ENCODE results near the gene CHAT. TPM values are rescaled to one million over a fixed set of nuclear protein-coding genes. Genes with fewer than 3 reads are reported as not detected.

Gene CHAT
- total and polyA plus RNA-seq, 12 donors, result not detected

DNA sequence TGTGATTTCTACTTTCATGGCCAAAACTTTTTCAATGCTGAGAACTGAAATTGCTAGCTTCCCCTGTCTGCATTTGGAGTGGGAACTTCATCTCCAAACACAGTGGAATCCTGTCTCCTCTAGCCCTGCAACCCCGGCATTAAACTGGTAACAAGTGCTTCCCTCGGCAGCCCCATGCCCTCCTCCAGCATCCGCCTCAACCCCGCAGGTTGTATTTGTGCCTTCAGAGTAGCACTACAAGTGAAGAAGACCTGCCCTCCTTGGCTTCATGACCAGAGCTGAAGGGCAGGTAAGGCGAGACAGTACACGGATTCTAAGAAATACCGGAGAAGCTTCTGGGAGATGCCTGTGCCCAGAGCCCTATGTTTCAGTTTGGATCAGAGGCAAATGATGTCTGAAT is 82.5 kb downstream of the CHAT start:
- 77 to 81% methylated on average over 7 of the region's 7 CpGs for WGBS, 2 donors
- Histone ChIP-seq H3K27ac (no peak overlapping the region), H3K4me1 (no peaks in the 10 kb centered on the region), H3K27me3 (peaks cover 0 to 50% (median 25%) of the 10 kb centered on the region in 7 donors), H3K9me3 (peaks cover 0 to 3% (median 0%) of the 10 kb centered on the region in 11 donors), H3K36me3 (no peaks in the 10 kb centered on the region), H3K4me3 (no peak overlapping the region)
- no peak for ATAC-seq
- TF ChIP-seq, protein P1, sequence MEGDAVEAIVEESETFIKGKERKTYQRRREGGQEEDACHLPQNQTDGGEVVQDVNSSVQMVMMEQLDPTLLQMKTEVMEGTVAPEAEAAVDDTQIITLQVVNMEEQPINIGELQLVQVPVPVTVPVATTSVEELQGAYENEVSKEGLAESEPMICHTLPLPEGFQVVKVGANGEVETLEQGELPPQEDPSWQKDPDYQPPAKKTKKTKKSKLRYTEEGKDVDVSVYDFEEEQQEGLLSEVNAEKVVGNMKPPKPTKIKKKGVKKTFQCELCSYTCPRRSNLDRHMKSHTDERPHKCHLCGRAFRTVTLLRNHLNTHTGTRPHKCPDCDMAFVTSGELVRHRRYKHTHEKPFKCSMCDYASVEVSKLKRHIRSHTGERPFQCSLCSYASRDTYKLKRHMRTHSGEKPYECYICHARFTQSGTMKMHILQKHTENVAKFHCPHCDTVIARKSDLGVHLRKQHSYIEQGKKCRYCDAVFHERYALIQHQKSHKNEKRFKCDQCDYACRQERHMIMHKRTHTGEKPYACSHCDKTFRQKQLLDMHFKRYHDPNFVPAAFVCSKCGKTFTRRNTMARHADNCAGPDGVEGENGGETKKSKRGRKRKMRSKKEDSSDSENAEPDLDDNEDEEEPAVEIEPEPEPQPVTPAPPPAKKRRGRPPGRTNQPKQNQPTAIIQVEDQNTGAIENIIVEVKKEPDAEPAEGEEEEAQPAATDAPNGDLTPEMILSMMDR (IDR thresholded peaks at IDR 0.05), result no peak
- no peak for DNase-seq
- intact Hi-C loops (cut with DNase I), result no loop called here

DNA sequence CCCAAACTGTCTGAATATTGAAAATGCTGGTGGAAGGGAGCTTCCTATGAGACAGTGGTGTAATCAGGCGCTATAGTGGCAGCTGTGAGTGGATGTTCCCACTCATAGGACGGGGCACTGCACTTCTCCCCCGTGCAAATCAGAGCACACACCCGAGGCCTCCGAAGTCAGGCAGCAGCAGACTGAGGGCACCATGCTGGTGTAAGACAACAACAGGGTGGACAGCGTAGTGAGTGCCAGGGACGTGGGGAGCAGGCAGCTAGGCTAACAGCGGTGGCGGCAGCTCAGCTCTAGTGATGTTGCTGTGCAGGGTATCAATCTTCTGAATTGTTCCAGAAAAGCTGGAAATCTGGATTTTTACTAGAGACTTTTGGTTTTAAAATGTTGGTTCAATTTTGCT is 84.8 kb downstream of the CHAT start:
- no peaks in the 10 kb centered on the region for H3K4me1 ChIP-seq
- TF ChIP-seq, protein P1 (IDR thresholded peaks at IDR 0.05), result no peak
- intact Hi-C loops (cut with DNase I), result no loop called here
- no peak overlapping the region for H3K27ac ChIP-seq
- peaks cover 0 to 36% (median 15%) of the 10 kb centered on the region in 7 donors for H3K27me3 ChIP-seq
- no peak overlapping the region for H3K4me3 ChIP-seq
- no peak for DNase-seq
- no peak for ATAC-seq
- no peaks in the 10 kb centered on the region for H3K9me3 ChIP-seq
- H3K36me3 ChIP-seq, result no peaks in the 10 kb centered on the region
- 64 to 69% methylated on average over 9 of the region's 9 CpGs for WGBS, 2 donors

DNA sequence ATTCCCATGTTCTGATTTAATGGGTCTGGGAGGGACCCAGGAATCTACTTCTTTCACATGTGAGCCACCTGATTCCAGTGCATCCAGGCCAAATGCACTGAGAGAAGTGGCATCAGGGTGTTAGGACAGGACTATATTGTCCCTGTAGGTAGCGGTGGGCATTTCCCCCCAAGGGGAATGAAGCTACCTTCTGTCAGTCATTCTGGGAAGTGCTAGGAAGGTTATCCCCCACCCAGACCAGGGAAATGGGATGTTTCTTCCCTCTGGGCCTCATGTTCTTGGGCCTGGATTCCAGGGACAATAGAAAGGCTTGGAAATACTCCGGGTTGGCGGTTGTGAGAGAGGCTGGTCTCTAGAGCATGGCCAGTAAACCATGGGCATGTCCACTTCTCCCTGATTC is 86.4 kb downstream of the CHAT start:
- TF ChIP-seq, protein P1 (IDR thresholded peaks at IDR 0.05), result no peak
- no peak for ATAC-seq

DNA sequence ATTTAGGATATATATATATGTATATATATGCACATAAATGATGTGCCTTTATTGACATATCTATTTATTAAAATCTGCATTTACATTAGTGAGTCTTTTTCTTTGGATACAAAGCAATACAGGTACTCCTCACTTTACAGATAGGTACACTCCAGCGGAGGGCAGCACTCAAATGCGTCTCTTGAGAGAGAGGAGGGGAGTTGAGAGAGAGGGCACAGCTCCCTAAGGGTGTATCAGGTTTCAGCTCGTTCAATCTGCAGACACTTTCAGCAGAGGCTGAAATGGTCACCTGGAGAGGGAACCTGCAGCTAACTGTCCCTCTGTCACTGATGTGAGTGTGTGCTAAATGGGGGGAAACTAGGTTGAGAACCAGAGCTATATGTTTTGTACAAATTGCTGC is 87.2 kb downstream of the CHAT start:
- TF ChIP-seq, protein P1 (IDR thresholded peaks at IDR 0.05), result no peak
- no peak overlapping the region for H3K27ac ChIP-seq
- H3K36me3 ChIP-seq, result no peaks in the 10 kb centered on the region
- ATAC-seq (no peak), DNase-seq (no peak)
- no peaks in the 10 kb centered on the region for H3K4me1 ChIP-seq
- peaks cover 0 to 24% (median 5%) of the 10 kb centered on the region in 7 donors for H3K27me3 ChIP-seq
- intact Hi-C loops (cut with DNase I), result no loop called here
- no peak overlapping the region for H3K4me3 ChIP-seq
- 2 to 6% methylated on average over 3 of the region's 3 CpGs for WGBS, 2 donors
- H3K9me3 ChIP-seq, result peaks cover 0 to 14% (median 0%) of the 10 kb centered on the region in 11 donors

More for the DNA sequence above, 86.4 kb downstream of the CHAT start:
- Histone ChIP-seq H3K36me3 (no peaks in the 10 kb centered on the region), H3K9me3 (peaks cover 0 to 9% (median 0%) of the 10 kb centered on the region in 11 donors), H3K27me3 (peaks cover 0 to 25% (median 7%) of the 10 kb centered on the region in 7 donors), H3K4me3 (no peak overlapping the region), H3K27ac (no peak overlapping the region), H3K4me1 (no peaks in the 10 kb centered on the region)
- 76 to 83% methylated on average over 3 of the region's 3 CpGs for WGBS, 2 donors
- intact Hi-C loops (cut with DNase I), result no loop called here
- DNase-seq, result no peak
